Measurements from ENCODE around the gene NRAP. TPM values are rescaled to one million over a fixed set of nuclear protein-coding genes. Genes with fewer than 3 reads are reported as not detected.

Gene NRAP
- total and polyA plus RNA-seq, 2 experiments from 2014 or later: not detected

- TF ChIP-seq REST (IDR thresholded peaks at IDR 0.05; ENCODE audit: unreplicated experiment): no peak
- TF ChIP-seq EZH2phosphoT487 (IDR thresholded peaks at IDR 0.05; ENCODE audit: unreplicated experiment): no peak
- no peak for TF ChIP-seq JUNB (IDR thresholded peaks at IDR 0.05; ENCODE audit: unreplicated experiment)
- no peak for TF ChIP-seq ZNF331 (CRISPR knock-in tag; IDR thresholded peaks at IDR 0.05; ENCODE audit: low read depth)
These were observed 58.4 kb downstream of the NRAP start (continued) for GRCh38 chr10:113605268-113605978.

GRCh38 chr10:113604572-113604971, 59.3 kb downstream of the NRAP start:
- H3K27me3 Mint-ChIP-seq (ENCODE audit: insufficient read depth, low read depth, poor library complexity): peaks cover 10% of the 10 kb centered on the region
- TF ChIP-seq CREB1 (CRISPR knock-in tag; IDR thresholded peaks at IDR 0.05; ENCODE audit: low read depth): no peak
- no peak for TF ChIP-seq JUNB (IDR thresholded peaks at IDR 0.05; ENCODE audit: unreplicated experiment)
- no peak for TF ChIP-seq EZH2 (IDR thresholded peaks at IDR 0.05; ENCODE audit: low read depth, unreplicated experiment)
- no peak for TF ChIP-seq REST (IDR thresholded peaks at IDR 0.05; ENCODE audit: unreplicated experiment)
- no peak for TF ChIP-seq STAT1 (IDR thresholded peaks at IDR 0.05; ENCODE audit: unreplicated experiment)
- TF ChIP-seq CTCF (conservative IDR thresholded peaks at IDR 0.05; ENCODE audit: low read depth in 2 of 2): no peak
- no peak for TF ChIP-seq ZNF114 (CRISPR knock-in tag; IDR thresholded peaks at IDR 0.05)

More at GRCh38 chr10:113604572-113604971, 59.3 kb downstream of the NRAP start:
- H3K27ac ChIP-seq (ENCODE audit: low read depth): no peak overlapping the region
- no peak overlapping the region for H2AFZ ChIP-seq
- H3K36me3 ChIP-seq (ENCODE audit: insufficient read depth): no peaks in the 10 kb centered on the region
- no peak overlapping the region for H3K4me3 ChIP-seq
- no peaks in the 10 kb centered on the region for H3K36me3 Mint-ChIP-seq (ENCODE audit: low read depth)
- no peak overlapping the region for H3K27ac Mint-ChIP-seq
- H3K9me2 ChIP-seq (ENCODE audit: insufficient read depth): no peaks in the 10 kb centered on the region
- H3K4me3 Mint-ChIP-seq: no peak overlapping the region
- no peaks in the 10 kb centered on the region for H3F3A ChIP-seq (replicated peaks; ENCODE audit: low read depth)
- ATAC-seq: no peak
- no peak for DNase-seq (ENCODE audit: low spot score)
- H3K79me2 ChIP-seq (replicated peaks; ENCODE audit: insufficient read depth): no peaks in the 10 kb centered on the region
- no peaks in the 10 kb centered on the region for H3K4me1 ChIP-seq (ENCODE audit: insufficient read depth)
- H4K20me1 ChIP-seq (replicated peaks; ENCODE audit: insufficient read depth): no peaks in the 10 kb centered on the region
- no peaks in the 10 kb centered on the region for H3K27me3 ChIP-seq (ENCODE audit: insufficient read depth)
- peaks cover 3% of the 10 kb centered on the region; the same call in 1 of the 3 replicates for H3K4me1 Mint-ChIP-seq
- H3K4me2 ChIP-seq: no peak overlapping the region
- H3K9me3 Mint-ChIP-seq: no peaks in the 10 kb centered on the region

Measured in GM23338 (cell line).